Omental fat pad (tissue), 4 donors: ENCODE results near the gene CCM2L. TPM values are rescaled to one million over a fixed set of nuclear protein-coding genes. Genes with fewer than 3 reads are reported as not detected.

ENCODE experiments used
- ATAC-seq: fragments of 150-250 bp; one replicate; pipeline ENCODE4 v1.9.1; 2016; ENCODE audit warnings: mild to moderate bottlenecking, moderate library complexity; ENCODE audit not compliant: low FRiP score
- DNase-seq: peaks from one replicate; pipeline ENCODE4 v3.0.0-alpha.2; 2019; ENCODE audit warnings: low spot score
- CTCF ChIP-seq, 3 donors: fragments of 450-650 bp; IDR thresholded peaks; one replicate each; pipeline ENCODE4 v1.5.1; 2016 to 2017; ENCODE audit warnings: antibody characterized with exemption in 3 of 3, mild to moderate bottlenecking in 3 of 3, moderate library complexity in 2 of 3
- total RNA-seq, 4 donors: library from RNA; depleted of rRNA; stranded (reverse); fragments of >200 nt; gene quantifications; one replicate each; pipeline ENCODE4 v1.1.0, GENCODE V29; 2016

Gene CCM2L
- total RNA-seq, 4 donors from 2014 or later, result 2.4 to 41.6 (median 6.7) TPM

GRCh38 chr20:31969991-31970390 is 40.2 kb upstream of the CCM2L start:
- no peak for TF ChIP-seq CTCF (IDR thresholded peaks at IDR 0.05)
- ATAC-seq (no peak), DNase-seq (no peak)

- no peak for ATAC-seq
- DNase-seq, result no peak
- TF ChIP-seq CTCF (IDR thresholded peaks at IDR 0.05), result no peak
Observed at GRCh38 chr20:31972471-31973021, 37.7 kb upstream of the CCM2L start.

- ATAC-seq, result no peak
- no peak for TF ChIP-seq CTCF (IDR thresholded peaks at IDR 0.05)
- DNase-seq, result no peak
Observed at GRCh38 chr20:31974296-31974695, 35.9 kb upstream of the CCM2L start.

- TF ChIP-seq CTCF (IDR thresholded peaks at IDR 0.05), result no peak
- DNase-seq (no peak), ATAC-seq (no peak)
Observed at GRCh38 chr20:31974951-31975487, 35.2 kb upstream of the CCM2L start.

- no peak for DNase-seq
- ATAC-seq, result no peak
Observed at GRCh38 chr20:31975874-31976273, 34.4 kb upstream of the CCM2L start.

GRCh38 chr20:31977080-31977479 is 33.2 kb upstream of the CCM2L start:
- TF ChIP-seq CTCF (IDR thresholded peaks at IDR 0.05), result no peak
- no peak for ATAC-seq
- no peak for DNase-seq

More at GRCh38 chr20:31975874-31976273, 34.4 kb upstream of the CCM2L start:
- TF ChIP-seq CTCF (IDR thresholded peaks at IDR 0.05), result no peak

GRCh38 chr20:31979713-31980426 is 30.4 kb upstream of the CCM2L start:
- ATAC-seq (no peak), DNase-seq (no peak)
- TF ChIP-seq CTCF (IDR thresholded peaks at IDR 0.05), result no peak
